Measurements from ENCODE around the gene PGBD1. TPM values are rescaled to one million over a fixed set of nuclear protein-coding genes. Genes with fewer than 3 reads are reported as not detected.

Gene PGBD1
- total and polyA plus RNA-seq, 2 of the 13 experiments (the other 11 are each of a cell fraction or from before 2014, with no cell fraction given): 3.6 to 6.9 TPM

- TF ChIP-seq ZEB1 (IDR thresholded peaks at IDR 0.05; ENCODE audit: insufficient replicate concordance, low read depth) (peak; percentile 83), BRD4 (CRISPR knock-in tag; IDR thresholded peaks at IDR 0.05) (no peak), MXD4 (CRISPR knock-in tag; IDR thresholded peaks at IDR 0.05) (peak; percentile 58; the same call in 1 of the 2 replicates), ZNF263 (CRISPR knock-in tag; IDR thresholded peaks at IDR 0.05) (no peak), SP5 (CRISPR knock-in tag; IDR thresholded peaks at IDR 0.05; ENCODE audit: borderline replicate concordance, low read depth) (peak; percentile 89), NFE2 (CRISPR knock-in tag; IDR thresholded peaks at IDR 0.05) (0 out of 2 replicates have a peak, but pooled peaks have one; percentile 20), ZBTB7B (CRISPR knock-in tag; IDR thresholded peaks at IDR 0.05) (peak; percentile 90; the same call in 1 of the 2 replicates), ZNF180 (CRISPR knock-in tag; IDR thresholded peaks at IDR 0.05; ENCODE audit: borderline replicate concordance, low read depth) (no peak), ZKSCAN5 (CRISPR knock-in tag; IDR thresholded peaks at IDR 0.05) (no peak; the same call in 1 of the 2 replicates), NFIB (CRISPR knock-in tag; IDR thresholded peaks at IDR 0.05; ENCODE audit: borderline replicate concordance) (no peak), TBL1XR1 (IDR thresholded peaks at IDR 0.05; ENCODE audit: borderline replicate concordance, low read length, partially characterized antibody) (peak; percentile 32), RBAK (CRISPR knock-in tag; IDR thresholded peaks at IDR 0.05) (no peak; the same call in 1 of the 2 replicates), ZNF207 (IDR thresholded peaks at IDR 0.05; ENCODE audit: borderline replicate concordance) (no peak), ZBTB21 (CRISPR knock-in tag; IDR thresholded peaks at IDR 0.05) (no peak), ZNF543 (CRISPR knock-in tag; IDR thresholded peaks at IDR 0.05) (peak; percentile 81), ZNF609 (CRISPR knock-in tag; IDR thresholded peaks at IDR 0.05; ENCODE audit: borderline replicate concordance) (peak; percentile 70; the same call in 1 of the 2 replicates), ZSCAN30 (CRISPR knock-in tag; IDR thresholded peaks at IDR 0.05) (0 out of 2 replicates have a peak, but pooled peaks have one; percentile 27), CSRNP2 (CRISPR knock-in tag; conservative IDR thresholded peaks at IDR 0.05; ENCODE audit: low read depth) (no peak)
- TF ChIP-seq, protein P1, sequence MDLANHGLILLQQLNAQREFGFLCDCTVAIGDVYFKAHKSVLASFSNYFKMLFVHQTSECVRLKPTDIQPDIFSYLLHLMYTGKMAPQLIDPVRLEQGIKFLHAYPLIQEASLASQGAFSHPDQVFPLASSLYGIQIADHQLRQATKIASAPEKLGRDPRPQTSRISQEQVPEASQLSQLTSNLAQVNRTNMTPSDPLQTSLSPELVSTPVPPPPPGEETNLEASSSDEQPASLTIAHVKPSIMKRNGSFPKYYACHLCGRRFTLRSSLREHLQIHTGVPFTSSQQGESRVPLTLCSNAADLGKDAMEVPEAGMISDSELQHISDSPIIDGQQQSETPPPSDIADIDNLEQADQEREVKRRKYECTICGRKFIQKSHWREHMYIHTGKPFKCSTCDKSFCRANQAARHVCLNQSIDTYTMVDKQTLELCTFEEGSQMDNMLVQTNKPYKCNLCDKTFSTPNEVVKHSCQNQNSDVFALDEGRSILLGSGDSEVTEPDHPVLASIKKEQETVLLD (CRISPR knock-in tag; IDR thresholded peaks at IDR 0.05; ENCODE audit: low read depth): 0 out of 2 replicates have a peak, but pooled peaks have one; percentile 59
These were observed 68.7 kb downstream of the PGBD1 start, which contains the start of gene ZKSCAN3 (continued) for GRCh38 chr6:28349892-28350737.

Measured in HepG2 (cell line).